CD4-positive, alpha-beta T cell treated with Interleukin-17A for 4 hours (primary cell): ENCODE results near the gene ACOT9.
"Not testable (repeated sequence)": the region's sequence is repeated elsewhere in the genome, so short reads cannot be mapped to it uniquely, and the experiment has no call there.

ENCODE experiments used
- DNase-seq: peaks from one replicate; pipeline ENCODE4 v3.0.0-alpha.2; 2020; ENCODE audit warnings: mixed read lengths

ACOT9 gene, protein sequence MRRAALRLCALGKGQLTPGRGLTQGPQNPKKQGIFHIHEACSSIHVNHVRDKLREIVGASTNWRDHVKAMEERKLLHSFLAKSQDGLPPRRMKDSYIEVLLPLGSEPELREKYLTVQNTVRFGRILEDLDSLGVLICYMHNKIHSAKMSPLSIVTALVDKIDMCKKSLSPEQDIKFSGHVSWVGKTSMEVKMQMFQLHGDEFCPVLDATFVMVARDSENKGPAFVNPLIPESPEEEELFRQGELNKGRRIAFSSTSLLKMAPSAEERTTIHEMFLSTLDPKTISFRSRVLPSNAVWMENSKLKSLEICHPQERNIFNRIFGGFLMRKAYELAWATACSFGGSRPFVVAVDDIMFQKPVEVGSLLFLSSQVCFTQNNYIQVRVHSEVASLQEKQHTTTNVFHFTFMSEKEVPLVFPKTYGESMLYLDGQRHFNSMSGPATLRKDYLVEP

DNA sequence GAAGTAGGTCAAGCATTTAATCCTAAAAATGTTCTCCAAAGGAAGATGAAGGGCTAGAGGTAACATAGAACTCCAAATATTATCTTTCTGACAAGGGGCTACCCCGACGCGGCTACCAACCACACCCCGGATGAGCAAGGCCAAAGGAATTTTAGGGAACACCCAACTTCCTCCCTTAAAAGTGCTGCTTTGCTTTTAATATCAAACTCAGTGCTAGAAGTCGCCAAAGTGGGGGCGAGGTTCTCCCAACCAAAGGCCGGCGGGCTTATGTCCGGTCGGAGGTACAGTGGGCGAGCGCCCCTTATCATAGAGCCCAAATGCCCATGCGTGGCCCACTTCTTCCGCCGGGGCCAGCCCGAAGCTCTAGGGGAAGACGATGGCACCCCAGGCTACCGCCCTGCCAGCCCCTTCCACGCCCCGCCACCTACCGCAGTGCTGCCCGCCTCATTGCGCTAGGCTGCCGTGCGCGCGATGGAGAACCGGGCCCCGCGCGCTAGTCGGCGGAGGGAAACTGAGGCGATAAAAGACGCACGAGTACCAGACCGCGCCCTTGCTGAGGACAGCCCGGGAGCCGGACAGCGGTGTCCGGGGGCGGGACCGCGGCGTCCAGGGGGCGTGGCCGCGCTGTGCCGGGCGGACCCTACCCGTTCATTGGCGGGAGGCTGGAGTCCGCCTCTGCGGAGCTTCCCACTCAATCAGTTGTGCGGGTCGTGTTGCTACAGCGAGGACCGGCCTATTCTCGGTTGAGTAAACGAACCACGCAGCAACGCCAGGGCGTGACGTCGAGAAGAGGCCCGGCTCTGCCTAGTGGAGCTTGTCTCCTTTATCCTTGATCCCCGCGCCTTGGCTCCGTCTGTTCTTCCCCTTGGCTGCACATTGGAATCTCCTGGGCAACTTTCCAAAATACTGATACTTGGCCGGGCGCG lies at the start of gene ACOT9:
Gene ACOT9, minus strand, starts transcription at position 580 of the 926 bp plus-strand sequence. Its CDS starts 132 bp downstream, at position 448.
- peak; percentile 69 for DNase-seq

DNA sequence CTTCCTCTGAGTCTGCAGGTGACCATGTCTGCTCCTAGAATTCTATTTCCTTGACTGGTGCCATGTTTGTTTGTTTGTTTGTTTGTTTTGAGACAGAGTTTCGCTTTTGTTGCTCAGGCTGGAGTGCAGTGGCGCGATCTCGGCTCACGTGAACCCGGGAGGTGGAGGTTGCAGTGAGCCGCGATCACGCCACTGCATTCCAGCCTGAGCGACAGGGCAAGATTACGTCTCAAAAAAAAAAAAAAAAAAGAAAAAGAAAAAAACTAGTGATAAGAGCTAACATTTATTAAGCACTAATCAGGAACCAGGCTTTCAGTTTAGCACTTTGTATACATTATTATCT lies 47.0 kb upstream of the ACOT9 start:
- DNase-seq: no peak

DNA sequence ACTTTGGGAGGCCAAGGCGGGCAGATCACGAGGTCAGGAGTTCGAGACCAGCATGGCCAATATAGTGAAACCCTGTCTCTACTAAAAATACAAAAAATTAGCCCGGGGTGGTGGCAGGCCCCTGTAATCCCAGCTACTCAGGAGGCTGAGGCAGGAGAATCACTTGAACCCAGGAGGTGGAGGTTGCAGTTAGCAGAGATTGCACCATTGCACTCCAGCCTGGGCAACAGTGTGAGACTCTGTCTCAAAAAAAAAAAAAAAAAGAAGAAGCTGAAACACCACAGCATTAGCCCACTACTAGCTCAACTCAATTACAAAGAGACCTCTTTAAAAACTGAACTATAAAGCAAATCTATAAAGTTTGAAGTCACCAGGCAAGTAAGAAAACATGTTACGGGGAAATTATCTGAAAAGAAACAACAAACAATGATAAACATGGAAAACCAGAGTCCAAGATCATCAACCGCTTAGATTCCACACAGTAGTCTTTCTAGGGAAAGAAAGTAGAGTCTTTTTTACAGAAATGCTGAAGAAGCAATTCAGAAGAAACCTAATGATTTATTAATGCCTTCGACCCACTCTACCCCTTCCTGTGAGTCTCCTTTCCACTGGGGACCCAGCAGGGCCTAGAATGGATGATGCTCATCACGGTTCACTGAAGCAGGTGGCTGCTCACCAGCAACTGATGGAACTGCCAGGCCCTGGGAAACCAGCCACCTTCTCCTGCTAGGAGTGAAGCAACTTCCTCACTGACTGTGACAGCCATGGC lies 46.5 kb upstream of the ACOT9 start:
- no peak for DNase-seq

DNA sequence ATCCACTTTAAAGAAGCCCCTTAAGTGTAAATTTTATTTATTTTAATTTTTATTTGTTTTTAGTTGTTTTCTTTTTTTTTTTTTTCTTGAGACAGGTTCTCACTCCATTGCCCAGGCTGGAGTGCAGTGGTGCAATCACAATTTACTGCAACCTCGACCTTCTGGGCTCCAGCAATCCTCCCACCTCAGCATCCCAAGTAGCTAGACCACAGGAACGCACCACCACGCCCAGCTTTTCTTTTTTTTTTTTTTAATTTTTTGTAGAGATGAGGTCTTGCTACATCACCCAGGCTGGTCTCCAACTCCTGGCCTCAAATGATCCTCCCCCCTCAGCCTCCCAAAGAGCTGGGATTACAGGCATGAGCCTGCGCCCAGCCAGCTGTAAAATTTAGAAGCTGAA lies 45.9 kb upstream of the ACOT9 start:
- no peak for DNase-seq

DNA sequence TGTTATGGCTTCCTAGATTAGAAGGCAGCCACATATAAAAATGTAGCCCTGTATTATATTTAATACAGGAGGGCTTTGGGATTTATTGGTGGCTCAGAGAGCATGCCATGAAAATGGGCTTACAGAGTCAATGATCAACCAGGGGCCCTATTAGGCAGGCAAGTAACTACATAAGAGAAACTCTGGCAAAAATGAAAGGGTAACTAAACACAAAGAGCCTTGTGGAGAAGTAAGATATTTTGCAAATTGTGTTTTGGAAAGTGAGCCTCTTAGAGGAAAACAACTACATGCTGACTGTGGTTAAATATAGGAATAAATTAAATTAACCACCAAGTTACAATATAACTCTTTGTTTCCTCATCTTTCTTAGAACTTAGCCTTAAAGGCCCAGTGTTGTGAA lies 45.4 kb upstream of the ACOT9 start:
- no peak for DNase-seq

DNA sequence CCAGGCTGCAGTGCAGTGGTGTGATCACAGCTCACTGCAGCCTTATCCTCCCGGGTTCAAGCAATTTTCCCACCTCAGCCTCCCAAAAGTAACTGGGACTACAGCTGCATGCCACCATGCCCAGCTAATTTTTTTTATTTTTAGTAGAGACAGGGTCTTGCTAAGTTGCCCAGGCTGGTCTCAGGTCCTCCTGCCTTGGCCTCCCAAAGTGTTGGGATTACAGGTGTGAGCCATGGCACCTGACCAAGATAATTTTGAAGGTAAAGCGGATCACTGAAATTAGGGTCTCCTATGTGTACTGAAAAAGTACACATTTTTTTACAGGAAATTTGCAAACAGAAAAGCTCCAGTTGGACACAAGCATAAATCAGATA lies 44.7 kb upstream of the ACOT9 start:
- no peak for DNase-seq

DNA sequence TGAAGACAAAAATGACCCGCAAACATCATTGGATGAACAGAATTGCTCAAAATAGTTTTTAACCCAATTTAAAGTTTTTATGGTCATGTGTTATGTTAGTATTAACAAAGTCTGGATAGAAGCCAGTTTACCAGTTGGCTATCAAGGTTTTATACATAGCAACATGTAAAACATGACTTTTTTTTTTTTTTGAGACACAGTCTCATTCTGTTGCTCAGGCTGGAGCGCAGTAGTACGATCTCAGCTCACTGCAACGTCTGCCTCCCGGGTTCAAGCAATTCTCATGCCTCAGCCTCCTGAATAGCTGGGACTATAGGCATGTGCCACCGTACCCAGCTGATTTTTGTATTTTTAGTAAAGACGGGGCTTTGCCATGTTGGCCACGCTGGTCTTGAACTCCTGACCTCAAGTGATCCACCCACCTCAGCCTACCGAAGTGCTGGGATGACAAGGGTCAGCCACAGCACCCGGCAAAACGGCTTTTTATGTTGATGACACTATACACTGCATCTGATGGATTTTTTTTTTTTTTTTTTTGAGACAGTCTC lies 43.3 kb upstream of the ACOT9 start:
- no peak for DNase-seq

DNA sequence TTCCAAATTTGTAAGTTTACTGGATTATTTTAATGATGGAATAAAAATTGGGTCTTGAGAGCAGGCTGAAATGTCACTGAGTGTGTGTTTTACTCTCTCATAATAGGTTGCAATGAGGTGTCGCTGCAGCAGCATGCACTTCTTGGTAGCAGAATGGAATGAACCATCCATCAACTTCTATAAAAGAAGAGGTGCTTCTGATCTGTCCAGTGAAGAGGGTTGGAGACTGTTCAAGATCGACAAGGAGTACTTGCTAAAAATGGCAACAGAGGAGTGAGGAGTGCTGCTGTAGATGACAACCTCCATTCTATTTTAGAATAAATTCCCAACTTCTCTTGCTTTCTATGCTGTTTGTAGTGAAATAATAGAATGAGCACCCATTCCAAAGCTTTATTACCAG lies 42.5 kb upstream of the ACOT9 start:
- DNase-seq: no peak

DNA sequence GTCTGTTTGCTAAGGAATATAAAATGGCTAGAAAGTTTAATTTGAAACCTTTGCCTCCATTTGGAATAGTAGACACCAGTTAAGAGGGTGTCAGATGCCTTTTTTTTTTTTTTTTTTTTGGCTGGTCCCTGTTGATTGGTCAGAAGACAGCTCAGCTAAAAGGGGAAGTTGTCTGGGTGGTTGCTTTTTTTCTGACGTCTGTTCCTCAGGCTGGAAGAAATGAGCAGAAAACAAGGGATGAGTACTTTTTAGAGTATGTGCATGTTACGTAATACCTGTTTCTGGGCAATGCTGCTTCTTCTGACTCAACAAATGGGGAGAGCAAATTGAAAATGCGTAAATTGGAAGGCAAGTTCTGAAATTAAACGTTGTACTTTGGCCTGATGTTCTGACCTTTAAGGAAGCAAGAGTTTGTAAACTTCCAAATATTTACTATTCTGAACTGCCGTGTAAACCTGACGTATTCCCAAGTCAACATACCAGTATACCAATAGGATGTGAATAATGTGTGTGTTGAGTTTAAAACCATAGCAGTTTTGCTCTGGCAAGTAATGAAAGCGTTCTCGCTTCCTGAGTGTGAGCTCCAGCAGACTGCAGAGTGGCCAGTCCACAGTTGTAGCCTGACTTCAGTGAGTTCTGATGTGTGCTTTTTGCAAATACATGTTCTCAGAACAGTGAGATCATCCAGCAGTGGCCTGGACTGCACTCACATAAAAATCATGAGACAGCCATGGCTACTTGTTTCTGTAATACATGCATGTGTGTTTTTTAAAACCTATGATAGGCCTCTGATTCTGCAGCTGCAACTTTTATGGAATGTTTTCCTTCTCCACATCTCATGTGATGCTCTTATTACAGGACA lies 41.6 kb upstream of the ACOT9 start:
- no peak for DNase-seq

DNA sequence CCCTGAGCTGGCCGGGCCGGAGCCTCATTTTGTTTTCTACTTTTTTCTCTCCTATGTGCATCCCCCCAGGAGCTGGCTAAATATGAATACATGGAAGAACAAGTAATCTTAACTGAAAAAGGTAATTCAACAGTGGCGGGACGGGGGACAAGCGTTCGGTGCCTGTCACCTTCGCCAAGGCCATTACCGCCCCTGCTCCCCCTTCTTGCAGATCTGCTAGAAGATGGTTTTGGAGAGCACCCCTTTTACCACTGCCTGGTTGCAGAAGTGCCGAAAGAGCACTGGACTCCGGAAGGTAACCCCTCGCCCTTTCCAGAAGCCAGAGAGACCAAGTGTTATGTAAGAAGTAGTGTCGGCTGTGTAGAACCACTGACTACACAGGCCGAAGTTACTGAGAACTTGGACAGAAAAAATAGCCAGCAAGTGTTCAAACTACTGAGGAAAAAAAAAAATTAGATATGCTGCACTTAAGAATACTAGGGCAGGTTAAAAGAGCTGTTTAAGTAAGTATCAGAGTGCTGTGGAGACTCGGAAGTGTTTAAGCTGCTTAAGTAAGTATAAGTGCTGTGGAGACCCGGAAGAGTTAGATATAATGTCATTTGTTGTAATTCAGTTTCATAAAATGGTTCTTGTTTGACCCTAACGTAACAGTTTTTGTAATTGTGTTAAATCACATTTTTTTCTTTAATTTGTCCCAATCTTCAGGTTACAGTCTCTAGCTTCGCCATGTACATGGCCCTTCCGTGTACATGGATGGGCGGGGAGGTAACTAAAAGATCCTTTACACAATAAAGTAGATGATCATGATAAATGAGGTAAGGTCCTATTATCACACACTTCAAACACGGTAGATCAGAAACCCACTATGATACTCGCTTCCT lies 40.8 kb upstream of the ACOT9 start:
- no peak for DNase-seq

DNA sequence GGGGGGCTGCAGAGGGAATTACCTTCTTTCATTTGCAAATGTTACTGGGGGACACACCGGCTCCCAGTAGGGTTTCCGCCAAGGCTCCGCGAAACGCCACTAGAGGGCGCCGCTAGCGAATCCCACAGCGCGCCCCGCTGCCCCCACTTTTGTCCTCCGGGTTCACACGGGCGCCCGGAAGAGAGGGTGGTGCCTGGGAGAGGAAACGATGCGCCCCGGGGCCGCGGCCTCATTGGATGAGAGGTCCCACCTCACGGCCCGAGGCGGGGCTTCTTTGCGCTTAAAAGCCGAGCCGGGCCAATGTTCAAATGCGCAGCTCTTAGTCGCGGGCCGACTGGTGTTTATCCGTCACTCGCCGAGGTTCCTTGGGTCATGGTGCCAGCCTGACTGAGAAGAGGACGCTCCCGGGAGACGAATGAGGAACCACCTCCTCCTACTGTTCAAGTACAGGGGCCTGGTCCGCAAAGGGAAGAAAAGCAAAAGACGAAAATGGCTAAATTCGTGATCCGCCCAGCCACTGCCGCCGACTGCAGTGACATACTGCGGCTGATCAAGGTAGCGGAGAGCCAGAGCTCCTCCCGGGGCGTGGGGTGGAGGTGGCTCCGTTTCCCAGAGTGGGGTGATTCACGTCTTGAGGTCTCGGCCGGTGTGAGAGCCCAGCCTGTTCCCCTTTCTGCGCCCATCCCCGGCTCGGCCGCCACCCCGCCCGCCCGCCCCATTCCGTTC lies 40.0 kb upstream of the ACOT9 start, which contains the start of gene SAT1:
Gene SAT1, plus strand, starts transcription at position 311 of the 726 bp plus-strand sequence. Its CDS starts 179 bp downstream, at position 490.
- peak; percentile 95 for DNase-seq

DNA sequence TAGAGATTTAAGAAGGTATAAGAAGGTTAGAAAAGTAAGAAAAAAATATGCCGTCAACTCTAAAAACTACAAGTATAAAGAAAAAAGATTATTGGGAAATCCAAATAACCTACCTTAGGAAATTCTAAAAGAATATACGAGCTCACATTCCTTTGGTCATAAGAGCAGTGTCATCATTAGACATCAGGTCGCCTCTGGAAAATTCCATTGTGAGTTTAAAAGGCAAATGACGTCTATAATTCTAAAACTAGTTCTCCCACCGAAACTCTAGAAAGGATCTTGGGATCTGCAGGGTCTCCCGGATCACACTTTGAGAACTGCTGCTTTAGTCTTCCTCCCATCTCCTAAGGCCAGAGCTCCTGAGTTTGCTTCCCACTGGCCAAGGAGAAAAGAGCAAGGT lies 39.4 kb upstream of the ACOT9 start:
- no peak for DNase-seq

DNA sequence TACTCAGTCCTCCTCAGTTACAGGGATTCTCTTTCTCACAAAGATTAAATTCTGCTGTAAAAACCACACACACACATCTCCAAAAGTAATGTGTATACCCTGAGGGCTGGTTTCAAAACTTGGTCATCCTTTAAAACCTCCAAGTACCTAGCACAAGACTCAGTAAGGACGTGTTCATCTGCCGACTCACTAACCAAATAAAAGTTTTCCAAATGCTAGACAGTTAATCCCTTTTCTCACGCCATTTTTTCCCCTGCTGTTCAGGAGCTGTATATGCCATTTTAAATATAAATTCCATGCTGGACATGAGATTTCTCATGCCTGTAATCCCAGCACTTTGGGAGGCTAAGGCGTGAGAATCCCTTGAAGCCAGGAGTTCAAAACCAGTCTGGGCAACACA lies 35.9 kb upstream of the ACOT9 start:
- no peak for DNase-seq

DNA sequence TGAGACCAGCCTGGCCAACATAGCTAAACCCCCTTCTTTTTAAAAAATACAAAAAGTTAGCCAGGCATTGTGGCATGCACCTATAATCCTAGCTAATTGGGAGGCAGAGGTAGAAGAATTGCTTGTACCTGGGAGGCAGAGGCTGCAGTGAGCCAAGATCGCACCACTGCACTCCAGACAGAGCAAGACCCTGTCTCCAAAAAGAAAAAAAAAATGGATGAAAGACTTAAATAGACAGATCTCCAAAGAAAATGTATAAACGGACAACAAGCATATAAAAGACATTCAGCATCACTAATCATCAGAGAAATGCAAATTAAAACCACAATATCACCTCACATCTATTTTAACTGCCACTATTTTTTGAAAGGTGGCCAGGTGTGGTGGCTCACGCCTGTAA lies 33.3 kb upstream of the ACOT9 start:
- no peak for DNase-seq

DNA sequence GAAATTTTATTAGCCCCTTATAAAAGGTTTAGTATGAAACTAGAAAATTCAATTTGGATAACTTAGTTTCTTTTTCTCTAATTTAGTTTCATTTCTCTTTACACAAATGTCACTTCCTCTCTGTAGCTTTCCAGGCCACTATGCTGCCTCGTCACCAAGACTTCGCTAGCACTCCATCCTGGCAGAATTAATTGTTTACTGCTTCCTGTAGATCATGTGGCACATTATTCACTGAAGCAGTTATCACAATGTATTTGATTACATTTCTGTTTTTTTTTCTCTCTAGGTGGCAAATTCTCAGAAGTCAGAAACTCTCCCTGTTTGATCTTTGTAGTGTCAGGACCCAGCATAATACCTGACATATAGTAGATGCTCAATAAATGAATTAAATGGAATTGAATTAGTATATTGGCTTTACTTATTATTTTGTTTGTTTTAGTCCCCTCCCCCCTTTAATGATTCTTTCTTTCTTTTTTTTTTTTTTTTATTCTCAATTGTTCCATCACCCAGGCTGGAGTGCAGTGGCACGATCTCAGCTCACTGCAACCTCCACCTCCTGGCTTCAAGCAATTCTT lies 30.6 kb upstream of the ACOT9 start:
- peak; percentile 54 for DNase-seq

DNA sequence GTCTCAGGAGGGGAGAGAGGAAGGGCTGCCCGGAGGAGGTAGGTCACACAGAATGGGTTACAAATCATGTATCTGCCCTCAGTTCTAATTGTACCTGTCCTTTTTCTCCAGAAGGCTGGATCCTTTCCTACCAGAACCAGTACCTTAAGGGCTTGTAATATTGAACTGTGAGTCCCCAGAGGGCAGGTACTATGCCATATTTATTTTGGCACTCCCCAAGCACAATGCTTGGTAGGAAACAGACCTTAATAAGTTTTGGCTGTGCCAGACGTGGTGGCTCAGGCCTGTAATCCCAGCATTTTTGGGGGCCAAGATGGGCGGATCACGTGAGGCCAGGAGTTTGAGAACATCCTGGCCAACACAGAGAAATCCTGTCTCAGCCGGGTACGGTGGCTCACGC lies 28.0 kb upstream of the ACOT9 start:
- not testable (repeated sequence) for DNase-seq

DNA sequence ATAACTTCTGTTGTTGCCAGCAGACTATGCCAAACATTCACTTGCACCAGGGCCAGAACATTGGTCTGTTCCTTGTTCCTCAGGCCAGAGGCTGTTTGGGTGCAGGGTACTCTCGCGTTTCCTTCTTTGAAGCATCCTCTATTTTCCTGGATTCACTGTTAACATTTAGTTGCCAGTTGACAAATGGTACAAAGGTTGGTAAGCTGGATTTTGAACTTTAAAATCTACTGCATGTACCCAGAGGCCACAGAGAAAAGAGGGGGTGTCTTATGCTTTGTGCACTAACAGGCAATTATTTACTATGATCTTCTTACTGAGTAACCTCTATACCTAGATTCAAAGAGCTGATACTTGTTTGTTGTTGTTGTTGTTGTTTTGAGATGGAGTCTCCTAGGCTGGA lies 27.1 kb upstream of the ACOT9 start:
- DNase-seq: no peak

DNA sequence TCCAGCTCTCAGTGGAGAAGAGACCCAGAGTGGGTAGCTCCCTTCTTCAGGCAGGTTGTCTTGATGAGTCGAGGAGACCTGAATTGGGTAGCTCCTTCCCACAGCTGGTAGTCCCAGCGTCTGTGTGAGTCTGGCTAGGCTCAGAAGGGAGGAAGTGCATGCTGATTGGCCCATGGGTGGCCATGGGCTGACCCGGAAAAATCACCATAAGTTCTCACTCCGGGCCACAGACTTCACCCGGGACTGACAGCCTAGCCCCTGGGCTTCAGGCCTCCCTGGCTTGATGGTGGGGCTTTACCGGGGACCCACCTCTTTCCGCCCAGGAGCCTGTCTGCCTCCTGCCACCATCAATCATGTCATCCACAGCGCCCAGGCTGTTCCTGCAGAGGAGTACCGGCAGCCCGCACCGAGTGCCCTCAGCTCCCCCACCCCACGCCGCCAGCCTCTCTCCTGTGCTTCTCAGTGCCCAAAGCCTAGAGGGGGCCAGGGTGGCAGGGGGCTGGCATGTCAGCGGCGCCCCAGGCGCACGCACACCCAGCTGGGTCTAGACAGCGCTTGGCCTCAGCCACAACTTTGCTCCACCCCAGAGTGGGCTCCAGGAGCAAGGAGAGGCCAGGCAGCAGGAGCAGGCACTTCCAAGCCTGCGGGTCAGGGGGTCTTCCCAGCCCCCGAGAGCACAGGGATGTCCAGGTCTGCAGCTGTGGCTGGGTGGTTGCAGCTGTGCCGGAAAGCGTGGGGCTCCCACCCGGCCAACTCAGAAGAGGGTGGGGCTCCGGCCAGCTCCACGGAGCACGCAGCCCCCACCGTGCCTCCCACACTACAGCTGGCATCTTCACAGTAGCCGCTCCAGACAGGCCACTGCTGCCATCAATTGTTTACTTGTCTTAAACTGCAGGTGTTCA lies 23.8 kb upstream of the ACOT9 start:
- peak; percentile 15 for DNase-seq

DNA sequence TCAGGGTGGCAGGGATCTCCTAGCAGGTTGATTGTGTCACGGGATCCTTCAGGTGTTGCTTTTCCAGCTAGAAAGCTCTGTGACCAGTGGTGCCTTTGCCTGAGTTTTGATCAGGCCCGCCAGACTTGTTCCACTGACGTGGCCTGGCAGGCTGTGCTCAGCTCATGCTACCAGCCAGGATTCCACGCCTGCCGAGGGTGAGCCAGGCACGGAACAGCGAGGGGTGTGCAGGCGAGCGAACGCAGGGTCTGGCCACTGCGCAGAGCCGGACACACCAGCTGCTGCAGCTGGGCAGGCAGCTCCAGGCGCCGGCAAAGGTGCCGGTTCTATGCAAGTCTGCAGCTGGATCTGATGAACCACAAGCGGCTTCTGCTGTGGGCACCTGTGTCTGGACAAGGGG lies 22.8 kb upstream of the ACOT9 start:
- no peak for DNase-seq
